ENCODE results near the gene PEMT. TPM values are rescaled to one million over a fixed set of nuclear protein-coding genes. Genes with fewer than 3 reads are reported as not detected.
"Not testable (repeated sequence)": the region's sequence is repeated elsewhere in the genome, so short reads cannot be mapped to it uniquely, and the experiment has no call there.

The PEMT gene
- total RNA-seq, 2 donors from 2014 or later = 38.3 to 52.7 TPM

DNA sequence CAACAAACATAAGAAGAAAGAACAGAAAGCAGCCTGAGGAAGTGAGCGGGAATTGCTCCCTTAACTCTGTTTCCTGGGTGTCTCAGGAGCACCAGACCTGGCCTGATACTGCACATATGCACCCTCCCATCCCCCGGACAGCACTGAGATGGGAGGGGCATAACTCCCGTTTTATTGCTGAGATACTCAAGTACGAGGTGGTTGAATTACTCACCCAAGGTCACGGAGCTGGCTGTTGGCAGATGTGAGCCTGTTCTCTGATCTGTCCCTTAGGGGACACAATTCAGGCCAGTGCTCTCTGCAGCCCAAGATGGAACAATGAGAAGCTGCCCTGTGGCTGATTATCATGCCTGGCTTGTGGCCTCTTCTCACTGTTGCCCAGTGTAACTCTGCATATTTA, 123.8 kb downstream of the PEMT start:
- no peaks in the 10 kb centered on the region for H3K4me1 Mint-ChIP-seq
- H3K4me3 Mint-ChIP-seq = no peak overlapping the region
- TF ChIP-seq, protein P1, sequence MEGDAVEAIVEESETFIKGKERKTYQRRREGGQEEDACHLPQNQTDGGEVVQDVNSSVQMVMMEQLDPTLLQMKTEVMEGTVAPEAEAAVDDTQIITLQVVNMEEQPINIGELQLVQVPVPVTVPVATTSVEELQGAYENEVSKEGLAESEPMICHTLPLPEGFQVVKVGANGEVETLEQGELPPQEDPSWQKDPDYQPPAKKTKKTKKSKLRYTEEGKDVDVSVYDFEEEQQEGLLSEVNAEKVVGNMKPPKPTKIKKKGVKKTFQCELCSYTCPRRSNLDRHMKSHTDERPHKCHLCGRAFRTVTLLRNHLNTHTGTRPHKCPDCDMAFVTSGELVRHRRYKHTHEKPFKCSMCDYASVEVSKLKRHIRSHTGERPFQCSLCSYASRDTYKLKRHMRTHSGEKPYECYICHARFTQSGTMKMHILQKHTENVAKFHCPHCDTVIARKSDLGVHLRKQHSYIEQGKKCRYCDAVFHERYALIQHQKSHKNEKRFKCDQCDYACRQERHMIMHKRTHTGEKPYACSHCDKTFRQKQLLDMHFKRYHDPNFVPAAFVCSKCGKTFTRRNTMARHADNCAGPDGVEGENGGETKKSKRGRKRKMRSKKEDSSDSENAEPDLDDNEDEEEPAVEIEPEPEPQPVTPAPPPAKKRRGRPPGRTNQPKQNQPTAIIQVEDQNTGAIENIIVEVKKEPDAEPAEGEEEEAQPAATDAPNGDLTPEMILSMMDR (conservative IDR thresholded peaks at IDR 0.05) = no peak
- no peak overlapping the region for H3K27ac Mint-ChIP-seq
- Histone ChIP-seq H3K9ac (ENCODE audit: extremely low read depth, low read length, poor library complexity, severe bottlenecking) (no peak overlapping the region), H3K27me3 (ENCODE audit: control insufficient read depth, insufficient read depth, low read length, poor library complexity, severe bottlenecking) (peaks cover 12% of the 10 kb centered on the region), H3K36me3 (ENCODE audit: control insufficient read depth, insufficient read depth, low read length) (no peaks in the 10 kb centered on the region), H3K4me3 (ENCODE audit: low read length) (no peak overlapping the region), H3K27ac (ENCODE audit: low read depth, low read length) (no peak overlapping the region), H3K9me3 (ENCODE audit: control insufficient read depth, low read length) (no peaks in the 10 kb centered on the region), H3K4me1 (ENCODE audit: control insufficient read depth, insufficient read depth, low read length) (no peaks in the 10 kb centered on the region)
- H3K27me3 Mint-ChIP-seq (ENCODE audit: insufficient read depth) = peaks cover 25% of the 10 kb centered on the region
- H3K36me3 Mint-ChIP-seq (ENCODE audit: low read depth) = no peaks in the 10 kb centered on the region
- WGBS, 2 experiments (ENCODE audit: insufficient coverage in 1 of 2, insufficient read length in 1 of 2) = 89 to 91% methylated on average over 5 of the region's 5 CpGs
- DNase-seq = no peak
- H3K9me3 Mint-ChIP-seq = no peaks in the 10 kb centered on the region

DNA sequence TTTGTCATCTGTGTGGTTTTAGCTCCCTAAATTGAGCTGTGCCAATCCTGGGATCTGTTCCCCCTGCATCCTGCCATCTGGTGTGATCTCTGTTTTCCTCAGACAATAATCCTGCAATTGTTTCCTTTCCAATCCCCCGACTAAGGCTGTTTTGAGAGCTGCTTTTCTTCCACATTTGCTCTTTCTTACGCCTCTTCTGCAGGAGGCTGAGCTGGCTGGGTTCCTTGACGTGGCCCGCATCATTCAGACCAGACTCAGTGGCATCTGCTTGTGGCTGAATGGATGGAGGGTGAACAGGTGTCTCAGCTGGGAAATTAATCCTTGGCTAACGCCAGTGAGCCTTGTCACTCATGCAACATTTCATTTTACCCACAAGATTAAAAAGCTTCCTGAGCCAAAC, 124.5 kb downstream of the PEMT start:
- Histone ChIP-seq H3K36me3 (ENCODE audit: control insufficient read depth, insufficient read depth, low read length) (no peaks in the 10 kb centered on the region), H3K27me3 (ENCODE audit: control insufficient read depth, insufficient read depth, low read length, poor library complexity, severe bottlenecking) (peaks cover 7% of the 10 kb centered on the region), H3K4me3 (ENCODE audit: low read length) (no peak overlapping the region), H3K9me3 (ENCODE audit: control insufficient read depth, low read length) (no peaks in the 10 kb centered on the region), H3K9ac (ENCODE audit: extremely low read depth, low read length, poor library complexity, severe bottlenecking) (no peak overlapping the region), H3K27ac (ENCODE audit: low read depth, low read length) (no peak overlapping the region), H3K4me1 (ENCODE audit: control insufficient read depth, insufficient read depth, low read length) (no peaks in the 10 kb centered on the region)
- Mint-ChIP-seq H3K4me1 (no peaks in the 10 kb centered on the region), H3K9me3 (no peaks in the 10 kb centered on the region), H3K27ac (no peak overlapping the region), H3K36me3 (ENCODE audit: low read depth) (no peaks in the 10 kb centered on the region), H3K27me3 (ENCODE audit: insufficient read depth) (peaks cover 23% of the 10 kb centered on the region), H3K4me3 (no peak overlapping the region)
- DNase-seq = no peak
- WGBS, 2 experiments (ENCODE audit: insufficient coverage in 1 of 2, insufficient read length in 1 of 2) = 83 to 85% methylated on average over 3 to 5 of the region's 5 CpGs
- TF ChIP-seq, protein P1 (conservative IDR thresholded peaks at IDR 0.05) = no peak

DNA sequence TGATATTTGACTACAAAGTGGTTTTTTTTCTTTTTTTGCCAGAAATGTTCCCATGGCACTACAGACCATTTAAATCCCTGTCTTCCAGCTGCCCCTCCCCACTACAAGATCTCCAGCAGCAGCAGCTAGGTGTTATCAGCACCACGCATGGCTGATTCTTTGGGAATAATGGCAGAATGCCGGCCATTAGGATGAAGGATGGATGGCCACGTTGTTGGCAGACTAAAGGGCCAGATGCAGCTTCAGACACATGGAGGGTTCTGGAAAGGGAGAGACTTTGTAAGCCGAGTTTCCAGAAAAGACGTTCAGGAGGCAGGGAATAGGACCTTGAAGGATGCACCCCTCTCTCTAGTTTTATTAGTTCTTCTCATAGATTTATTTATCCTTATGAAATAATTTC, 125.0 kb downstream of the PEMT start:
- H3K27ac Mint-ChIP-seq = no peak overlapping the region
- no peaks in the 10 kb centered on the region for H3K36me3 Mint-ChIP-seq (ENCODE audit: low read depth)
- TF ChIP-seq, protein P1 (conservative IDR thresholded peaks at IDR 0.05) = no peak
- no peaks in the 10 kb centered on the region for H3K9me3 Mint-ChIP-seq
- H3K9me3 ChIP-seq (ENCODE audit: control insufficient read depth, low read length) = no peaks in the 10 kb centered on the region
- no peak overlapping the region for H3K4me3 ChIP-seq (ENCODE audit: low read length)
- H3K9ac ChIP-seq (ENCODE audit: extremely low read depth, low read length, poor library complexity, severe bottlenecking) = no peak overlapping the region
- H3K4me3 Mint-ChIP-seq = no peak overlapping the region
- no peaks in the 10 kb centered on the region for H3K4me1 Mint-ChIP-seq
- no peaks in the 10 kb centered on the region for H3K4me1 ChIP-seq (ENCODE audit: control insufficient read depth, insufficient read depth, low read length)
- peaks cover 23% of the 10 kb centered on the region for H3K27me3 Mint-ChIP-seq (ENCODE audit: insufficient read depth)
- no peak overlapping the region for H3K27ac ChIP-seq (ENCODE audit: low read depth, low read length)
- WGBS, 2 experiments (ENCODE audit: insufficient coverage in 1 of 2, insufficient read length in 1 of 2) = 53 to 65% methylated on average over 2 to 5 of the region's 5 CpGs
- H3K36me3 ChIP-seq (ENCODE audit: control insufficient read depth, insufficient read depth, low read length) = no peaks in the 10 kb centered on the region
- H3K27me3 ChIP-seq (ENCODE audit: control insufficient read depth, insufficient read depth, low read length, poor library complexity, severe bottlenecking) = peaks cover 7% of the 10 kb centered on the region
- no peak for DNase-seq

DNA sequence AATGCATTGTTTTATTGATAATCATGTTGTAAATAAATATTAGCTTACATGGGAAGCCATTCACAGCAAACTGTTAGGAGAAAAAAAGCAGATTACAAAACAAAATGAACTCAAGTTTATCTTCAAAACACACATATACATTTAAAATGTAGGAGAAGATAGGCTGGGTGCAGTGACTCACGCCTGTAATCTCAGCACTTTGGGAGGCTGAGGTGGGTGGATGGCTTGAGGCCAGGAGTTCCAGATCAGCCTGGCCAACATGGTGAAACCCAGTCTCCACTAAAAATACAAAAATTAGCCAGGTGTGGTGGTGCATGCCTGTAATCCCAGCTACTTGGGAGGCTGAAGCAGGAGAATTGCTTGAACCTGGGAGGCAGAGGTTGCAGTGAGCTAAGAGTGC, 125.6 kb downstream of the PEMT start:
- not testable (repeated sequence) for H3K4me1 Mint-ChIP-seq; H3K4me1 ChIP-seq (ENCODE audit: control insufficient read depth, insufficient read depth, low read length); H3K9me3 ChIP-seq (ENCODE audit: control insufficient read depth, low read length); H3K27ac ChIP-seq (ENCODE audit: low read depth, low read length); DNase-seq; H3K27me3 ChIP-seq (ENCODE audit: control insufficient read depth, insufficient read depth, low read length, poor library complexity, severe bottlenecking); H3K27ac Mint-ChIP-seq; H3K36me3 Mint-ChIP-seq (ENCODE audit: low read depth); H3K4me3 ChIP-seq (ENCODE audit: low read length); H3K9ac ChIP-seq (ENCODE audit: extremely low read depth, low read length, poor library complexity, severe bottlenecking); H3K4me3 Mint-ChIP-seq; H3K9me3 Mint-ChIP-seq; H3K36me3 ChIP-seq (ENCODE audit: control insufficient read depth, insufficient read depth, low read length)
- peaks cover 23% of the 10 kb centered on the region for H3K27me3 Mint-ChIP-seq (ENCODE audit: insufficient read depth)
- 86% methylated on average over 1 of the region's 1 CpG; no CpG with 5 or more reads in 1 of the 2 experiments for WGBS, 2 experiments (ENCODE audit: insufficient coverage in 1 of 2, insufficient read length in 1 of 2)
